ENCODE measurements around the gene MLH3. TPM values are rescaled to one million over a fixed set of nuclear protein-coding genes. Genes with fewer than 3 reads are reported as not detected.

Gene MLH3
- total RNA-seq, 2 experiments from 2014 or later, result 6.6 to 6.7 TPM

GRCh38 chr14:75054421-75054820 is 3.2 kb upstream of the MLH3 start:
- Histone ChIP-seq H3K9me3 (ENCODE audit: low read length) (no peaks in the 10 kb centered on the region), H3K4me1 (ENCODE audit: insufficient read depth, low read length, poor library complexity, severe bottlenecking) (peaks cover 9% of the 10 kb centered on the region), H4K20me1 (ENCODE audit: insufficient read depth, low read length) (no peaks in the 10 kb centered on the region), H2AFZ (ENCODE audit: low read length) (no peak overlapping the region), H3K36me3 (ENCODE audit: insufficient read depth, low read length) (peaks cover 38% of the 10 kb centered on the region), H3K9me2 (ENCODE audit: insufficient read depth, low read length) (no peaks in the 10 kb centered on the region), H3K27ac (ENCODE audit: low read depth, low read length, poor library complexity, severe bottlenecking) (no peak overlapping the region), H3K4me2 (ENCODE audit: low read length) (no peak overlapping the region), H3K4me3 (ENCODE audit: low read depth, low read length, poor library complexity, severe bottlenecking) (no peak overlapping the region), H3K79me2 (ENCODE audit: insufficient read depth, low read depth, low read length) (peaks cover 4% of the 10 kb centered on the region; the same call in 1 of the 2 replicates)
- intact Hi-C loops (cut with micrococcal nuclease; ENCODE audit: unreplicated experiment), result no loop called here
- POLR2A ChIA-PET, result interaction anchor here (1.0 kb wide), 1 partner anchor 115 kb away, joined by 5 read pairs; no protein-coding TSS in a partner anchor
- CTCF ChIA-PET (ENCODE audit: unreplicated experiment), result no interaction called here
- TF ChIP-seq EZH2phosphoT487 (IDR thresholded peaks at IDR 0.05; ENCODE audit: borderline replicate concordance, low read depth, low read length) (no peak), CTCF (conservative IDR thresholded peaks at IDR 0.05; ENCODE audit: low read length) (no peak)
- no peak for DNase-seq (ENCODE audit: low spot score)
- BruUV-seq (replicated peaks), result no TSS peak

GRCh38 chr14:75053396-75054291 is 2.4 kb upstream of the MLH3 start:
- Histone ChIP-seq H3K27ac (ENCODE audit: low read depth, low read length, poor library complexity, severe bottlenecking) (no peak overlapping the region), H3K9me3 (ENCODE audit: low read length) (no peaks in the 10 kb centered on the region), H3K4me2 (ENCODE audit: low read length) (no peak overlapping the region), H4K20me1 (ENCODE audit: insufficient read depth, low read length) (no peaks in the 10 kb centered on the region), H3K9me2 (ENCODE audit: insufficient read depth, low read length) (no peaks in the 10 kb centered on the region), H3K4me3 (ENCODE audit: low read depth, low read length, poor library complexity, severe bottlenecking) (no peak overlapping the region), H3K36me3 (ENCODE audit: insufficient read depth, low read length) (peaks cover 32% of the 10 kb centered on the region), H3K4me1 (ENCODE audit: insufficient read depth, low read length, poor library complexity, severe bottlenecking) (peaks cover 9% of the 10 kb centered on the region), H2AFZ (ENCODE audit: low read length) (no peak overlapping the region), H3K79me2 (ENCODE audit: insufficient read depth, low read depth, low read length) (peaks cover 4% of the 10 kb centered on the region; the same call in 1 of the 2 replicates)
- CTCF ChIA-PET (ENCODE audit: unreplicated experiment), result no interaction called here
- TF ChIP-seq EZH2phosphoT487 (IDR thresholded peaks at IDR 0.05; ENCODE audit: borderline replicate concordance, low read depth, low read length), result no peak
- TF ChIP-seq CTCF (conservative IDR thresholded peaks at IDR 0.05; ENCODE audit: low read length), result no peak
- DNase-seq (ENCODE audit: low spot score), result no peak
- POLR2A ChIA-PET, result no interaction called here
- intact Hi-C loops (cut with micrococcal nuclease; ENCODE audit: unreplicated experiment), result no loop called here
- BruUV-seq (replicated peaks), result TSS peak; percentile 17

GRCh38 chr14:75051556-75051899 is 261 bp upstream of the MLH3 start:
- peak overlapping the region; percentile 44 for H3K4me2 ChIP-seq (ENCODE audit: low read length)
- H3K9me3 ChIP-seq (ENCODE audit: low read length), result no peaks in the 10 kb centered on the region
- ChIA-PET CTCF (ENCODE audit: unreplicated experiment) (no interaction called here), POLR2A (interaction anchor here (0.6 to 0.9 kb wide), 3 partner anchors 18 to 479 kb away, joined by 3 to 5 read pairs (median 3); partner anchors contain the start of gene ZC2HC1C)
- BruUV-seq (replicated peaks), result no TSS peak
- peaks cover 9% of the 10 kb centered on the region for H3K4me1 ChIP-seq (ENCODE audit: insufficient read depth, low read length, poor library complexity, severe bottlenecking)
- no peaks in the 10 kb centered on the region for H4K20me1 ChIP-seq (ENCODE audit: insufficient read depth, low read length)
- peak overlapping the region; percentile 45; the same call in 1 of the 2 replicates for H2AFZ ChIP-seq (ENCODE audit: low read length)
- intact Hi-C loops (cut with micrococcal nuclease; ENCODE audit: unreplicated experiment), result no loop called here
- no peak for DNase-seq (ENCODE audit: low spot score)
- no peak for TF ChIP-seq EZH2phosphoT487 (IDR thresholded peaks at IDR 0.05; ENCODE audit: borderline replicate concordance, low read depth, low read length)
- TF ChIP-seq CTCF (conservative IDR thresholded peaks at IDR 0.05; ENCODE audit: low read length), result no peak
- peak overlapping the region; percentile 60 for H3K4me3 ChIP-seq (ENCODE audit: low read depth, low read length, poor library complexity, severe bottlenecking)
- H3K9me2 ChIP-seq (ENCODE audit: insufficient read depth, low read length), result no peaks in the 10 kb centered on the region
- peaks cover 29% of the 10 kb centered on the region; the same call in 1 of the 2 replicates for H3K36me3 ChIP-seq (ENCODE audit: insufficient read depth, low read length)
- no peaks in the 10 kb centered on the region for H3K79me2 ChIP-seq (ENCODE audit: insufficient read depth, low read depth, low read length)
- H3K27ac ChIP-seq (ENCODE audit: low read depth, low read length, poor library complexity, severe bottlenecking), result no peak overlapping the region

All from OCI-LY7 (cell line).